Neural crest cell (in vitro differentiated cells): ENCODE data around the gene ZNF277. TPM values are rescaled to one million over a fixed set of nuclear protein-coding genes. Genes with fewer than 3 reads are reported as not detected.

Experiments used
- DNase-seq: peaks from one replicate; pipeline ENCODE4 v3.0.0; 2021; ENCODE audit warnings: low read depth, mixed read lengths, low spot score
- H3K27ac Mint-ChIP-seq: one replicate; pipeline ENCODE4 v1.8.0; 2021; ENCODE audit warnings: mild to moderate bottlenecking, mixed read lengths; ENCODE audit not compliant: unreplicated experiment
- H3K27me3 Mint-ChIP-seq: 2 replicates; pipeline ENCODE4 v1.8.0; 2021; ENCODE audit warnings: low read depth, mild to moderate bottlenecking, mixed read lengths
- H3K36me3 Mint-ChIP-seq: 2 replicates; pipeline ENCODE4 v1.8.0; 2021; ENCODE audit warnings: low read depth, mild to moderate bottlenecking, mixed read lengths
- H3K4me1 Mint-ChIP-seq: 2 replicates; pipeline ENCODE4 v1.8.0; 2021; ENCODE audit warnings: mixed read lengths
- H3K4me3 Mint-ChIP-seq: one replicate; pipeline ENCODE4 v1.8.0; 2021; ENCODE audit warnings: mild to moderate bottlenecking, mixed read lengths
- H3K9me3 Mint-ChIP-seq: 2 replicates; pipeline ENCODE4 v1.8.0; 2021; ENCODE audit warnings: mixed read lengths
- CTCF ChIP-seq: fragments of 200-600 bp; sonication (generic); conservative IDR thresholded peaks from 2 replicates; pipeline ENCODE4 v1.5.0; 2021; ENCODE audit warnings: antibody characterized with exemption, mild to moderate bottlenecking
- total RNA-seq: library from RNA; stranded (reverse); gene quantifications from 2 replicates; pipeline ENCODE4 v1.2.1, GENCODE V29; 2021

Gene ZNF277
- total RNA-seq, 1 donor from 2014 or later = 20.2 TPM

GRCh38 chr7:112365551-112365950 lies 159.1 kb downstream of the ZNF277 start:
- Mint-ChIP-seq H3K4me3 (no peak overlapping the region), H3K9me3 (peaks cover under 1% of the 10 kb centered on the region), H3K27ac (no peak overlapping the region), H3K36me3 (no peaks in the 10 kb centered on the region), H3K4me1 (peaks cover 10% of the 10 kb centered on the region), H3K27me3 (no peaks in the 10 kb centered on the region)
- no peak for DNase-seq
- TF ChIP-seq CTCF = no peak

- no peak overlapping the region for H3K27ac Mint-ChIP-seq
- H3K27me3 Mint-ChIP-seq = no peaks in the 10 kb centered on the region
- H3K9me3 Mint-ChIP-seq = no peaks in the 10 kb centered on the region
- peaks cover 10% of the 10 kb centered on the region for H3K4me1 Mint-ChIP-seq
- no peak for TF ChIP-seq CTCF
- H3K36me3 Mint-ChIP-seq = no peaks in the 10 kb centered on the region
- DNase-seq = no peak
- H3K4me3 Mint-ChIP-seq = no peak overlapping the region
These were observed 160.4 kb downstream of the ZNF277 start for GRCh38 chr7:112366886-112367285.

- H3K4me3 Mint-ChIP-seq = no peak overlapping the region
- no peaks in the 10 kb centered on the region for H3K36me3 Mint-ChIP-seq
- no peak overlapping the region for H3K27ac Mint-ChIP-seq
- no peaks in the 10 kb centered on the region for H3K4me1 Mint-ChIP-seq
- DNase-seq = no peak
- no peaks in the 10 kb centered on the region for H3K27me3 Mint-ChIP-seq
- no peaks in the 10 kb centered on the region for H3K9me3 Mint-ChIP-seq
- TF ChIP-seq CTCF = no peak
These were observed 163.9 kb downstream of the ZNF277 start for GRCh38 chr7:112370436-112370835.

- no peaks in the 10 kb centered on the region for H3K36me3 Mint-ChIP-seq
- no peak overlapping the region for H3K27ac Mint-ChIP-seq
- no peaks in the 10 kb centered on the region for H3K9me3 Mint-ChIP-seq
- H3K27me3 Mint-ChIP-seq = no peaks in the 10 kb centered on the region
- no peak overlapping the region for H3K4me3 Mint-ChIP-seq
- TF ChIP-seq CTCF = no peak
- H3K4me1 Mint-ChIP-seq = no peaks in the 10 kb centered on the region
- no peak for DNase-seq
These were observed 165.2 kb downstream of the ZNF277 start for GRCh38 chr7:112371701-112372100.

- Mint-ChIP-seq H3K27ac (no peak overlapping the region), H3K9me3 (no peaks in the 10 kb centered on the region), H3K4me1 (no peaks in the 10 kb centered on the region), H3K36me3 (no peaks in the 10 kb centered on the region), H3K4me3 (no peak overlapping the region), H3K27me3 (no peaks in the 10 kb centered on the region)
- no peak for TF ChIP-seq CTCF
- no peak for DNase-seq
These were observed 165.6 kb downstream of the ZNF277 start for GRCh38 chr7:112372101-112372500.

GRCh38 chr7:112377593-112377992 lies 171.1 kb downstream of the ZNF277 start:
- H3K9me3 Mint-ChIP-seq = no peaks in the 10 kb centered on the region
- H3K27ac Mint-ChIP-seq = no peak overlapping the region
- H3K4me3 Mint-ChIP-seq = no peak overlapping the region
- no peak for DNase-seq
- TF ChIP-seq CTCF = no peak
- no peaks in the 10 kb centered on the region for H3K4me1 Mint-ChIP-seq
- no peaks in the 10 kb centered on the region for H3K36me3 Mint-ChIP-seq
- H3K27me3 Mint-ChIP-seq = no peaks in the 10 kb centered on the region
